GM23338 (cell line): ENCODE results near the gene POLE4. TPM values are rescaled to one million over a fixed set of nuclear protein-coding genes. Genes with fewer than 3 reads are reported as not detected.

Source experiments
- ATAC-seq: fragments of 200-7000 bp; cut with Tn5 transposase; 3 replicates; pipeline ENCODE4 v1.9.1; 2020
- DNase-seq: peaks from one replicate; pipeline ENCODE4 v3.0.0-alpha.2; 2015; ENCODE audit warnings: low spot score
- H2AFZ ChIP-seq: fragments of 200-600 bp; sonication (generic); 2 replicates; pipeline ENCODE4 v1.8.0; 2016; ENCODE audit warnings: antibody characterized with exemption, mild to moderate bottlenecking, moderate library complexity
- H3F3A ChIP-seq: fragments of 200-600 bp; sonication (generic); replicated peaks from 2 replicates; pipeline ENCODE4 v1.8.0; 2017; ENCODE audit warnings: antibody characterized with exemption, mixed run types, low read depth
- H3K27ac ChIP-seq: fragments of 200-600 bp; sonication (generic); 2 replicates; pipeline ENCODE4 v1.6.1; 2016; ENCODE audit warnings: low read depth
- H3K27me3 ChIP-seq: fragments of 200-600 bp; sonication (generic); 2 replicates; pipeline ENCODE4 v1.8.0; 2016; ENCODE audit warnings: mild to moderate bottlenecking, mixed run types, moderate library complexity; ENCODE audit not compliant: insufficient read depth
- H3K36me3 ChIP-seq: fragments of 200-600 bp; sonication (generic); 2 replicates; pipeline ENCODE4 v1.8.0; 2016; ENCODE audit warnings: mild to moderate bottlenecking; ENCODE audit not compliant: insufficient read depth
- H3K4me1 ChIP-seq: fragments of 200-600 bp; sonication (generic); 2 replicates; pipeline ENCODE4 v1.8.0; 2016; ENCODE audit warnings: mild to moderate bottlenecking, moderate library complexity; ENCODE audit not compliant: insufficient read depth
- H3K4me2 ChIP-seq: fragments of 200-600 bp; sonication (generic); 2 replicates; pipeline ENCODE4 v1.7.1; 2017; ENCODE audit warnings: mixed run types
- H3K4me3 ChIP-seq: fragments of 200-600 bp; sonication (generic); 2 replicates; pipeline ENCODE4 v1.6.1; 2016; ENCODE audit warnings: mixed run types
- H3K79me2 ChIP-seq: fragments of 200-600 bp; sonication (generic); replicated peaks from 2 replicates; pipeline ENCODE4 v1.8.0; 2017; ENCODE audit warnings: mild to moderate bottlenecking; ENCODE audit not compliant: insufficient read depth
- H3K9me2 ChIP-seq: fragments of 200-600 bp; sonication (generic); 2 replicates; pipeline ENCODE4 v1.8.0; 2017; ENCODE audit not compliant: insufficient read depth
- H4K20me1 ChIP-seq: fragments of 200-600 bp; sonication (generic); replicated peaks from 2 replicates; pipeline ENCODE4 v1.8.0; 2017; ENCODE audit warnings: mild to moderate bottlenecking; ENCODE audit not compliant: insufficient read depth
- H3K27ac Mint-ChIP-seq: 2 replicates; pipeline ENCODE4 v1.8.0; 2020; ENCODE audit warnings: inconsistent platforms, mild to moderate bottlenecking, moderate library complexity, mixed read lengths
- H3K27me3 Mint-ChIP-seq: 3 replicates; pipeline ENCODE4 v1.8.0; 2022; ENCODE audit warnings: low read depth, mild to moderate bottlenecking, moderate library complexity, mixed read lengths, inconsistent platforms; ENCODE audit not compliant: insufficient read depth, poor library complexity
- H3K36me3 Mint-ChIP-seq: 3 replicates; pipeline ENCODE4 v1.8.0; 2021; ENCODE audit warnings: low read depth, mild to moderate bottlenecking, inconsistent platforms, moderate library complexity, mixed read lengths
- H3K4me1 Mint-ChIP-seq: 3 replicates; pipeline ENCODE4 v1.8.0; 2020; ENCODE audit warnings: mild to moderate bottlenecking, inconsistent platforms, mixed read lengths
- H3K4me3 Mint-ChIP-seq: 3 replicates; pipeline ENCODE4 v1.8.0; 2021; ENCODE audit warnings: moderate library complexity, mild to moderate bottlenecking, inconsistent platforms, mixed read lengths
- H3K9me3 Mint-ChIP-seq: 3 replicates; pipeline ENCODE4 v1.8.0; 2020; ENCODE audit warnings: moderate library complexity, mild to moderate bottlenecking, inconsistent platforms, mixed read lengths
- CREB1 ChIP-seq: fragments of 250-450 bp; sonication (Bioruptor Pico); IDR thresholded peaks from 2 replicates; pipeline ENCODE4 v1.5.0; 2020; ENCODE audit warnings: low read depth, mild to moderate bottlenecking, moderate library complexity
- EZH2 ChIP-seq: fragments of 200-600 bp; sonication (generic); IDR thresholded peaks from one replicate; pipeline ENCODE4 v1.8.0; 2017; ENCODE audit warnings: antibody characterized with exemption, mild to moderate bottlenecking, low read depth; ENCODE audit not compliant: unreplicated experiment
- EZH2phosphoT487 ChIP-seq: fragments of 200-600 bp; sonication (generic); IDR thresholded peaks from one replicate; pipeline ENCODE4 v1.8.1; 2018; ENCODE audit warnings: antibody characterized with exemption; ENCODE audit not compliant: unreplicated experiment
- JUNB ChIP-seq: IDR thresholded peaks from one replicate; pipeline ENCODE4 v1.6.1; 2016; ENCODE audit warnings: antibody characterized with exemption; ENCODE audit not compliant: unreplicated experiment
- NANOG ChIP-seq: IDR thresholded peaks from 2 replicates; pipeline ENCODE4 v1.6.1; 2016; ENCODE audit warnings: antibody characterized with exemption, borderline replicate concordance
- POLR2AphosphoS5 ChIP-seq: IDR thresholded peaks from 2 replicates; pipeline ENCODE4 v1.6.1; 2016; ENCODE audit warnings: antibody characterized with exemption, low read depth
- REST ChIP-seq: IDR thresholded peaks from one replicate; pipeline ENCODE4 v1.6.1; 2018; ENCODE audit warnings: antibody characterized with exemption; ENCODE audit not compliant: unreplicated experiment
- STAT1 ChIP-seq: IDR thresholded peaks from one replicate; pipeline ENCODE4 v1.6.1; 2016; ENCODE audit warnings: antibody characterized with exemption; ENCODE audit not compliant: unreplicated experiment
- ZNF114 ChIP-seq: fragments of 250-450 bp; sonication (Bioruptor Pico); IDR thresholded peaks from 2 replicates; pipeline ENCODE4 v1.5.0; 2020; ENCODE audit warnings: mild to moderate bottlenecking, moderate library complexity
- polyA plus RNA-seq: library from polyadenylated mRNA; unstranded; fragments of >200 nt; fragmentation: Nextera tagmentation; extraction: Ambion mirVana; gene quantifications from 2 replicates; pipeline ENCODE4 v1.2.1, GENCODE V29; 2016
- total RNA-seq: library from RNA; depleted of rRNA; stranded (reverse); fragments of >200 nt; shearing (Covaris generic); gene quantifications from 2 replicates; pipeline ENCODE4 v1.2.3, GENCODE V29; 2014

The POLE4 gene
- total and polyA plus RNA-seq, 2 experiments from 2014 or later = 24.4 to 105 TPM

- Histone ChIP-seq H2AFZ (no peak overlapping the region), H3K4me1 (0 out of 2 replicates have a peak, but pooled peaks cover 2% of the 10 kb centered on the region), H3K79me2 (no peaks in the 10 kb centered on the region), H3F3A (no peaks in the 10 kb centered on the region), H3K27ac (no peak overlapping the region), H3K9me2 (0 out of 2 replicates have a peak, but pooled peaks cover 6% of the 10 kb centered on the region), H3K27me3 (no peaks in the 10 kb centered on the region), H3K36me3 (no peaks in the 10 kb centered on the region), H3K4me3 (no peak overlapping the region), H4K20me1 (no peaks in the 10 kb centered on the region; the same call in 1 of the 2 replicates), H3K4me2 (no peak overlapping the region)
- Mint-ChIP-seq H3K4me3 (no peak overlapping the region), H3K27me3 (peaks cover 4% of the 10 kb centered on the region), H3K9me3 (no peaks in the 10 kb centered on the region; the same call in 1 of the 3 replicates), H3K36me3 (peaks cover 6% of the 10 kb centered on the region; the same call in 1 of the 3 replicates), H3K27ac (no peak overlapping the region), H3K4me1 (peaks cover 2% of the 10 kb centered on the region; the same call in 1 of the 3 replicates)
- TF ChIP-seq STAT1 = no peak
- no peak for TF ChIP-seq REST
- no peak for TF ChIP-seq POLR2AphosphoS5
- no peak for TF ChIP-seq EZH2phosphoT487
- no peak for TF ChIP-seq CREB1 (CRISPR knock-in tag)
- no peak for TF ChIP-seq EZH2
- TF ChIP-seq JUNB = no peak
- no peak for TF ChIP-seq NANOG
- TF ChIP-seq ZNF114 = no peak
- no peak for ATAC-seq
- DNase-seq = no peak
These were observed 33.8 kb upstream of the POLE4 start for GRCh38 chr2:74924463-74925265.

- H3K4me3 ChIP-seq = no peak overlapping the region
- no peaks in the 10 kb centered on the region for H3K79me2 ChIP-seq
- Mint-ChIP-seq H3K9me3 (no peaks in the 10 kb centered on the region; the same call in 1 of the 3 replicates), H3K4me1 (peaks cover 2% of the 10 kb centered on the region; the same call in 1 of the 3 replicates), H3K27me3 (peaks cover 4% of the 10 kb centered on the region), H3K27ac (no peak overlapping the region), H3K36me3 (peaks cover 6% of the 10 kb centered on the region; the same call in 1 of the 3 replicates), H3K4me3 (no peak overlapping the region)
- H3K27me3 ChIP-seq = no peaks in the 10 kb centered on the region
- H3K27ac ChIP-seq = no peak overlapping the region
- no peaks in the 10 kb centered on the region; the same call in 1 of the 2 replicates for H4K20me1 ChIP-seq
- no peaks in the 10 kb centered on the region for H3F3A ChIP-seq
- no peak for DNase-seq
- H3K4me1 ChIP-seq = no peaks in the 10 kb centered on the region
- peak; percentile 24; the same call in 2 of the 3 replicates for ATAC-seq
- no peaks in the 10 kb centered on the region for H3K36me3 ChIP-seq
- no peak overlapping the region for H3K4me2 ChIP-seq
- TF ChIP-seq ZNF114 = no peak
- 0 out of 2 replicates have a peak, but pooled peaks cover 6% of the 10 kb centered on the region for H3K9me2 ChIP-seq
- H2AFZ ChIP-seq = no peak overlapping the region
These were observed 33.1 kb upstream of the POLE4 start for GRCh38 chr2:74925361-74925786.
